Measurements from ENCODE around the gene ZNF367. TPM values are rescaled to one million over a fixed set of nuclear protein-coding genes. Genes with fewer than 3 reads are reported as not detected.
A peak's percentile ranks its signal among the peaks of the same experiment; 100 is the strongest.

Gene ZNF367
- polyA plus RNA-seq, 1 of the 3 experiments (the other 2 are of a cell fraction), result 1.5 TPM

DNA sequence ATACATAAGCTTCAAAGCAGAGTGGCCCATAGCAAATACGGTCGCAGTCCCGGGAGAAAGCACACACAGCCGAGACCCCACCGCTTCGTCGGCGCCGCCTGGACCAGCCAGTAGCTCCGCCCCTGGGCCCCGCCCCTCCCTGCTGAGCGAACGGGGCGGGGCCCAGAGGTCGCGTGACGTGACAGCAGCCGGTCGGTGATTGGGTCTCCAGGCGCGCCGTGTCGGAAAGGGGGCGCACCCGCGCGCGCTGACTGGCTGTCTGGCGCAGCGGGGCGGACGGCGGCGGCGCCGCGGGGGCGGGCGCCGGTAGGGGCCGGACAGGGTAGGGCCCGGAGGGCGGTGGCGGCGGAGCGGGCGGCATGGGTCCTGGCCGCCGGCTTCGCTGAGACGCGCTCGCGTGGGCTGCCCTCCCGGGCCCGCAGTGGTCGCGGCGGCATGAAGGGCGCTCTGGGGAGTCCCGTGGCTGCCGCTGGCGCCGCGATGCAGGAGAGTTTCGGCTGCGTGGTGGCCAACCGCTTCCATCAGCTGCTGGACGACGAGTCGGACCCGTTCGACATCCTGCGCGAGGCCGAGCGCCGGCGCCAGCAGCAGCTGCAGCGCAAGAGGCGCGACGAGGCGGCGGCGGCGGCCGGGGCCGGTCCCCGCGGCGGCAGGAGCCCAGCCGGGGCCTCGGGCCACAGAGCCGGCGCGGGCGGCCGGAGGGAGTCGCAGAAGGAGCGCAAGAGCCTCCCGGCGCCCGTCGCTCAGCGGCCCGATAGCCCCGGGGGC lies 31.9 kb upstream of the ZNF367 start, which contains the start of gene HABP4:
Gene HABP4 (plus strand): TSS at position 325 of the 768 bp plus-strand sequence. CDS start 111 bp downstream, at position 436.
- Histone ChIP-seq H3K27me3 (ENCODE audit: insufficient read depth) (no peaks in the 10 kb centered on the region), H4K20me1 (ENCODE audit: insufficient read depth) (no peaks in the 10 kb centered on the region), H3K27ac (ENCODE audit: low read depth in 2 of 2, low read length in 1 of 2) (peak within 1 kb of the TSS; percentile 41 to 77; a peak in 3 of 4 replicates), H3K9ac (peak within 1 kb of the TSS; percentile 73), H3K4me3 (ENCODE audit: low read depth in 2 of 2, low read length in 1 of 2) (peak within 1 kb of the TSS; percentile 67 to 70), H2AFZ (ENCODE audit: low read depth) (peak within 1 kb of the TSS; percentile 92), H3K36me3 (replicated peaks in 1 of 2; ENCODE audit: control insufficient read depth in 1 of 2, insufficient read depth in 2 of 2, low read length in 1 of 2) (no peaks in the 10 kb centered on the region), H3K4me2 (peak within 1 kb of the TSS; percentile 74), H3F3A (replicated peaks; ENCODE audit: insufficient read depth) (peaks cover 16% of the 10 kb centered on the region), H3K9me2 (no peaks in the 10 kb centered on the region), H3K79me2 (ENCODE audit: insufficient read depth) (peaks cover 47% of the 10 kb centered on the region), H3K9me3 (no peaks in the 10 kb centered on the region), H3K4me1 (ENCODE audit: control insufficient read depth in 1 of 2, insufficient read depth in 2 of 2, low read depth in 1 of 2, low read length in 1 of 2) (peaks cover 11% of the 10 kb centered on the region in 2 experiments; a peak in 3 of 4 replicates)
- ChIA-PET CTCF (interaction anchor here (0.6 to 1.5 kb wide), 7 partner anchors 8 to 217 kb away, joined by 3 to 6 read pairs (median 3); no protein-coding TSS in a partner anchor), POLR2A (interaction anchor here (0.7 to 1.5 kb wide), 3 partner anchors 31 to 204 kb away, joined by 3 to 4 read pairs (median 3); no protein-coding TSS in a partner anchor)
- 0% methylated on average over 19 of the region's 108 CpGs for WGBS (ENCODE audit: low lambda C conversion rate)
- peak; percentile 97 for DNase-seq
- TF ChIP-seq USF2 (IDR thresholded peaks at IDR 0.05; ENCODE audit: borderline replicate concordance, low read depth, low read length) (no peak), RFX5 (IDR thresholded peaks at IDR 0.05; ENCODE audit: low read length) (peak; percentile 83; the same call in 1 of the 2 replicates), MXI1 (IDR thresholded peaks at IDR 0.05; ENCODE audit: low read depth, low read length) (peak; percentile 51; the same call in 1 of the 2 replicates), FOSL2 (IDR thresholded peaks at IDR 0.05; ENCODE audit: borderline replicate concordance, low read depth) (no peak), MAX (IDR thresholded peaks at IDR 0.05; ENCODE audit: low read depth) (0 out of 2 replicates have a peak, but pooled peaks have one; percentile 1), IRF3 (IDR thresholded peaks at IDR 0.05; ENCODE audit: low read depth, low read length) (peak; percentile 66), NRF1 (IDR thresholded peaks at IDR 0.05; ENCODE audit: low read depth, low read length) (peak; percentile 55), TAF1 (IDR thresholded peaks at IDR 0.05; ENCODE audit: borderline replicate concordance, low read depth, low read length) (peak; percentile 50; the same call in 1 of the 2 replicates)
- TF ChIP-seq, protein P1, sequence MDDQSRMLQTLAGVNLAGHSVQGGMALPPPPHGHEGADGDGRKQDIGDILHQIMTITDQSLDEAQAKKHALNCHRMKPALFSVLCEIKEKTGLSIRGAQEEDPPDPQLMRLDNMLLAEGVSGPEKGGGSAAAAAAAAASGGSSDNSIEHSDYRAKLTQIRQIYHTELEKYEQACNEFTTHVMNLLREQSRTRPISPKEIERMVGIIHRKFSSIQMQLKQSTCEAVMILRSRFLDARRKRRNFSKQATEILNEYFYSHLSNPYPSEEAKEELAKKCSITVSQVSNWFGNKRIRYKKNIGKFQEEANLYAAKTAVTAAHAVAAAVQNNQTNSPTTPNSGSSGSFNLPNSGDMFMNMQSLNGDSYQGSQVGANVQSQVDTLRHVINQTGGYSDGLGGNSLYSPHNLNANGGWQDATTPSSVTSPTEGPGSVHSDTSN (IDR thresholded peaks at IDR 0.05), result 0 out of 2 replicates have a peak, but pooled peaks have one; percentile 3

- peak overlapping the region; percentile 68 for H3K4me2 ChIP-seq
- H2AFZ ChIP-seq (ENCODE audit: low read depth), result peak overlapping the region; percentile 92
- H3K9me2 ChIP-seq, result no peaks in the 10 kb centered on the region
- WGBS (ENCODE audit: low lambda C conversion rate), result 3% methylated on average over 7 of the region's 7 CpGs
- H3K27me3 ChIP-seq (ENCODE audit: insufficient read depth), result no peaks in the 10 kb centered on the region
- H4K20me1 ChIP-seq (ENCODE audit: insufficient read depth), result no peaks in the 10 kb centered on the region
- H3F3A ChIP-seq (replicated peaks; ENCODE audit: insufficient read depth), result peaks cover 16% of the 10 kb centered on the region
- peak overlapping the region; percentile 3 to 77; a peak in 3 of 4 replicates for H3K27ac ChIP-seq (ENCODE audit: low read depth in 2 of 2, low read length in 1 of 2)
- peaks cover 11% of the 10 kb centered on the region in 2 experiments; a peak in 3 of 4 replicates for H3K4me1 ChIP-seq (ENCODE audit: control insufficient read depth in 1 of 2, insufficient read depth in 2 of 2, low read depth in 1 of 2, low read length in 1 of 2)
- ChIA-PET CTCF (interaction anchor here (0.6 to 1.5 kb wide), 6 partner anchors 8 to 217 kb away, joined by 3 to 6 read pairs (median 4); no protein-coding TSS in a partner anchor), POLR2A (interaction anchor here (0.7 to 1.3 kb wide), 2 partner anchors 36 to 205 kb away, joined by 3 read pairs; no protein-coding TSS in a partner anchor)
- H3K9me3 ChIP-seq, result no peaks in the 10 kb centered on the region
- peaks cover 41% of the 10 kb centered on the region for H3K79me2 ChIP-seq (ENCODE audit: insufficient read depth)
- peak overlapping the region; percentile 41; the same call in 1 of the 2 replicates for H3K9ac ChIP-seq
- peak overlapping the region; percentile 67 to 70 for H3K4me3 ChIP-seq (ENCODE audit: low read depth in 2 of 2, low read length in 1 of 2)
- H3K36me3 ChIP-seq (replicated peaks in 1 of 2; ENCODE audit: control insufficient read depth in 1 of 2, insufficient read depth in 2 of 2, low read length in 1 of 2), result no peaks in the 10 kb centered on the region
- no peak for DNase-seq
- TF ChIP-seq RFX5 (IDR thresholded peaks at IDR 0.05; ENCODE audit: low read length) (no peak), MXI1 (IDR thresholded peaks at IDR 0.05; ENCODE audit: low read depth, low read length) (no peak), ELF1 (IDR thresholded peaks at IDR 0.05) (no peak), TEAD4 (IDR thresholded peaks at IDR 0.05; ENCODE audit: borderline replicate concordance, insufficient read depth) (no peak), RXRA (IDR thresholded peaks at IDR 0.05; ENCODE audit: borderline replicate concordance, low read depth) (no peak), RAD21 (IDR thresholded peaks at IDR 0.05; ENCODE audit: low read length) (no peak; the same call in 1 of the 2 replicates), SIN3A (IDR thresholded peaks at IDR 0.05; ENCODE audit: borderline replicate concordance, low read depth, low read length) (no peak), MEF2A (IDR thresholded peaks at IDR 0.05; ENCODE audit: borderline replicate concordance, low read depth) (no peak)
- TF ChIP-seq, protein P2, sequence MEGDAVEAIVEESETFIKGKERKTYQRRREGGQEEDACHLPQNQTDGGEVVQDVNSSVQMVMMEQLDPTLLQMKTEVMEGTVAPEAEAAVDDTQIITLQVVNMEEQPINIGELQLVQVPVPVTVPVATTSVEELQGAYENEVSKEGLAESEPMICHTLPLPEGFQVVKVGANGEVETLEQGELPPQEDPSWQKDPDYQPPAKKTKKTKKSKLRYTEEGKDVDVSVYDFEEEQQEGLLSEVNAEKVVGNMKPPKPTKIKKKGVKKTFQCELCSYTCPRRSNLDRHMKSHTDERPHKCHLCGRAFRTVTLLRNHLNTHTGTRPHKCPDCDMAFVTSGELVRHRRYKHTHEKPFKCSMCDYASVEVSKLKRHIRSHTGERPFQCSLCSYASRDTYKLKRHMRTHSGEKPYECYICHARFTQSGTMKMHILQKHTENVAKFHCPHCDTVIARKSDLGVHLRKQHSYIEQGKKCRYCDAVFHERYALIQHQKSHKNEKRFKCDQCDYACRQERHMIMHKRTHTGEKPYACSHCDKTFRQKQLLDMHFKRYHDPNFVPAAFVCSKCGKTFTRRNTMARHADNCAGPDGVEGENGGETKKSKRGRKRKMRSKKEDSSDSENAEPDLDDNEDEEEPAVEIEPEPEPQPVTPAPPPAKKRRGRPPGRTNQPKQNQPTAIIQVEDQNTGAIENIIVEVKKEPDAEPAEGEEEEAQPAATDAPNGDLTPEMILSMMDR (IDR thresholded peaks at IDR 0.05), result no peak
- TF ChIP-seq, protein P3, sequence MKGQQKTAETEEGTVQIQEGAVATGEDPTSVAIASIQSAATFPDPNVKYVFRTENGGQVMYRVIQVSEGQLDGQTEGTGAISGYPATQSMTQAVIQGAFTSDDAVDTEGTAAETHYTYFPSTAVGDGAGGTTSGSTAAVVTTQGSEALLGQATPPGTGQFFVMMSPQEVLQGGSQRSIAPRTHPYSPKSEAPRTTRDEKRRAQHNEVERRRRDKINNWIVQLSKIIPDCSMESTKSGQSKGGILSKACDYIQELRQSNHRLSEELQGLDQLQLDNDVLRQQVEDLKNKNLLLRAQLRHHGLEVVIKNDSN (IDR thresholded peaks at IDR 0.05; ENCODE audit: borderline replicate concordance, low read depth), result no peak
Measured at GRCh38 chr9:96449523-96449844, 31.3 kb upstream of the ZNF367 start.
